RPMI8226 (cell line): ENCODE measurements around the gene ALK.

Experiments used
- DNase-seq: peaks from one replicate; pipeline ENCODE4 v3.0.0-alpha.2; 2015

Gene ALK

DNA sequence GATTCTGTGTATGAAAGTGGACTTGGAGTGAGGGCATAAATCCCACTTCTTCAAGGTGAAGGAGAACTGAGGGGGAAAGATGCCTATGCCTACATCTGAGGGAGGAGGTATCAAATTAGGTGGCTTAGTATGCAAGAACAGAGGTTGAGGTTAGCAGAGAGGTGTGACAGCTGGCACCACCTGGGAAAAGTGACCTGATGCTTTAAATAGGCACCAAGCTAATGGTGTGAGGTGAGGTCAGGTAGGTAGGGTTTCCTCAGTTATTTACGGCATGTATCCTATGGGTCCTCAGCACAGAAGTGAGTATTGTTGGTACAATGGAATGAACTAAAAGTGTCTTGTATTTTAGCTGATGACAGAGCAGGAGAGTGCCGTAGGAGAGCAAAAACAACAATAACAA lies 439.0 kb downstream of the ALK start:
- no peak for DNase-seq

DNA sequence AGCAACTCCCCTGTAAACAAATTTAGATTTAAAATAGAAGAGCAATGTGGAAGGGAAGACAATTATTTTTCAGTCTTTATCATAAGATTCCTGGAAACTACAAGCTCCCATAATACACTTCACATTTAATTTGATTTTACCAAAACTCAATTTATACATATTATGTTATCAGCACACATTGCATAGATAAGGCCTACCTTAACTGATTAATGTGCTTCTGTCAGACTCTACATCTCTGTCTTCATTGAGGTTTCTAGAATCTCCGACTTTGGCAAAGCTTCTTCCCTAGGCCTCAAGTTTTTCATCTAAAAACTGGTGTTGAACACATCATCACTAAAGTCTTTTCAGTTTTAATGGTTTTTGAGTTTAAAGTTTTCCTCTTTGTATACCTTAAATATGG lies 440.1 kb downstream of the ALK start:
- DNase-seq: no peak

GRCh38 chr2:29480426-29480825 lies 441.0 kb downstream of the ALK start:
- DNase-seq: no peak

DNA sequence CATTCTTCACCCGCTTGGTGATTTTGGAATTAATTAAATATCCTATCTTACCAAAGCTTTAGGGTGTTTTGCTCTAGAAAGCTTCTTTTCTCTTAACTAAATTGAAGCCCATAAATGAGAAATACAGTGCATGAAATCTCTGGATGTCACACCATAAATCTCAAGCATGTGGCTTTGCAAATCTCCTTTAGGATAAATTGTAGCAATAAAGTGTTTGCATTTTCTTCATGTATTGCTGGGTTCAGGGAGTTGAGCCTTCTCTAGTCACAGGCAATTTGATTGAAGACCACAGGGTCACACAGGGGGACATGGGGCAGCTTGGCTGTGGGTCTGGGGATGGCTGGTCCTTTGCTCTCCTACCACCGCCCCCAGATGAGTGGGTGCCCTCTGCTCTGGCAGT lies 442.0 kb downstream of the ALK start:
- DNase-seq: no peak

DNA sequence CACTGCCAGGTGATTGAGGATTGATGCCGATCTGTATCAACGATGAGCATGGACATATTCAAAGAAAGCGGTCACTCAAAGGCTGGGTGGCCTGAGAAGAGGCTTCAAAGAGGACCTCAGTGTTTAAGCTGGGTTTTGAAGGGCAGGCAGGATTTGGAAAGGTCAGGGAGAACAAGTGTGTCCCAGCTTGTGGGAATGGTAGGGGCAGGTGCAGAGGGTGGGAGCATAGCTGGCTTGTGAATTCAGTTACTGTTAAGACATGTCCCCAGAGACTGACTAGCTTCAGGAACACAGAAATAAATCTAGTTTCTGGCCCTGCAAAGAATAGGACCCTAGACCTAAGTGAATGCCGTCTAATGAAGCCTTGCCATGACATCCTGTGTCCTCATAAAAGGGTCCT lies 442.7 kb downstream of the ALK start:
- no peak for DNase-seq

DNA sequence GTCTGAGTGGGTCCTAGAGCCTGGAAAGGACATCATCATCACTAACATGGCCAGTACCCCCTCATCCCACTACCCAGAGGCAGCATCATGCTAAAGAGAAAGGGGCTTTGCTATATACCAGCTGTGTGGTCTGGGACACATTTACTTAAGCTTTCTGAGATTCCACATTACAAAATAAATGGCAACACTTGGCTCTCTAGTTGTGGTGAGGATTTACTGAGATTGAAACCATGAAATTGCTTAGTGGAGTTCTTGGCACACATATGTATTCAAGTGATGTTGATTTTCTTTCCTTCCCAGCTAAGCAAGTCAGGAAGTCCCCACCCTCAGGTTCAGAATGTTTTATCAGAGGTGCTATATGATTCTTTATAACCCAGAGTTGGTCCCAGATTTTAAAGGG lies 444.2 kb downstream of the ALK start:
- no peak for DNase-seq

- DNase-seq: no peak
Observed at GRCh38 chr2:29475499-29475898, 445.9 kb downstream of the ALK start.

DNA sequence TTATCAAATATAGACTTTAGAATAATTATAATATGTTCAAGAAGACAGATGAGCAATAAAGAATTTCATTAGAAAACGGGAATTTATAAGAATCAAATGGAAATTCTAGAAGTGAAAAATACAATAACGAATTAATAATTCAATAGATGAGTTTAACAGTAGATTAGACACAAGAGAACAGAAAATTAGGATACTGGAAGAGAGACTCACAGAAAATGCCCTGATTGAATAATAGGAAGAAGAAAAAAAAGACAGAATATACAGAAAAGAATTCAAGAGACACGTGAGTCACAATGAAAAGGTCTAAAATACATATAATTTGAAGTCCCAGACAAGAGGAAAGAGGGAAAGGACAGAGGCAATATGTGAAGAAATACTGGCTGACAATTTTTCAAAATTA lies 451.4 kb downstream of the ALK start:
- no peak for DNase-seq

- DNase-seq: no peak
Observed at GRCh38 chr2:29469516-29469915, 451.9 kb downstream of the ALK start.

- no peak for DNase-seq
Observed at GRCh38 chr2:29463181-29463900, 458.0 kb downstream of the ALK start.

- no peak for DNase-seq
Observed at GRCh38 chr2:29462293-29462692, 459.1 kb downstream of the ALK start.

GRCh38 chr2:29460190-29460589 lies 461.2 kb downstream of the ALK start:
- no peak for DNase-seq

DNA sequence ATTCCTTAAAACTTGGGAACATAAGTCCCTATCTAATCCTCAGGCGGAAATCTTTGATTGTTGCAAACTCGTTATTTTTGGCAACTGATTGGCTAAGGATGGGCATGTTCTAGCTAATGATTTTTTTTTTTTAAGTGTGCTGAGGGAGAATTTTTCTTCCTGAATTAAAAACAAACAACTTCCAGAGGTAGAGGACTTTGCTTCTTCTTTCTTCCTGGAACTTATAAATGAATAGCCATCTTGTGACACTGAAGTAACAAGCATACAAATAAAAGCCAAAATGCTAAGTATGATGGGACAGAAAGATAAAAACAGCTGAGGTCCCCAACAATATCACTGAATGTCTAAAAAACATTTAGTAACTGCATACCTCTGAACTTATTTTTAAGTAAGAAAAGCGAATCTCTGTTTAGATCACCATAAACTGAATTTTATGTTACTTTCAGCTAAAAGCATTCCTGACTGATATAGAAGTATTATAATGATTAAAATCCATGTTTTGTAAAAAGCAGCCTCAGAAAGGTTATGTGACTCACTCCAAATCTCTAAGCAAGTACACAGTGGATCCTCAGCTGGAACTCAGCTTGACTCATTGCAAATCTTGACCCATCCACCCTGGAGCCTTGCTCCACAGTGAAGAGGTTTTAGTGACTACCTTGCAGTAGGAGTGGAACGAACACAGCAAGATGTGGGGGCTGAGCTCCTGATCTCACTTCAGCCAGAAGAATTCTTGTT lies 461.8 kb downstream of the ALK start:
- no peak for DNase-seq

- no peak for DNase-seq
Observed at GRCh38 chr2:29456429-29456828, 465.0 kb downstream of the ALK start.

- no peak for DNase-seq
Observed at GRCh38 chr2:29455200-29455860, 466.1 kb downstream of the ALK start.

DNA sequence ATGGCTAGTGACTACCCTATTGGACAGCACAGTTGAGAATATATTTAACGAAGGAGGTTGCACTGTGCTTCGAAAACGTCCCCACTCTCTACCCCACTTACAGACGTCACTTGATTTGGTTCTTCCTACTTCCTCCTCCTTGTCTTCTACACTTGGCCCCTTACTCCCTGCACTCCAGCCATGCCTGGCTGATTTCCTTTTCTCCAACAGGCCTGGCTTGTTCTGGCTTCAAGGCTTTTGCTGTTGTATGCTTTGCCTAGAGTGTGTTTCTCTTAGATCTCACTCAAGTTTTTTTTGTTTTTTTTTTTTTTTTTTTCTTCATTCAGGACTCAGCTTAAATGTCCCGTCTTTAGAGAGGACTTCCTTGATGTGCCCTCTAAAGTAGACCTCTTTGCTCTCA lies 469.4 kb downstream of the ALK start:
- no peak for DNase-seq

DNA sequence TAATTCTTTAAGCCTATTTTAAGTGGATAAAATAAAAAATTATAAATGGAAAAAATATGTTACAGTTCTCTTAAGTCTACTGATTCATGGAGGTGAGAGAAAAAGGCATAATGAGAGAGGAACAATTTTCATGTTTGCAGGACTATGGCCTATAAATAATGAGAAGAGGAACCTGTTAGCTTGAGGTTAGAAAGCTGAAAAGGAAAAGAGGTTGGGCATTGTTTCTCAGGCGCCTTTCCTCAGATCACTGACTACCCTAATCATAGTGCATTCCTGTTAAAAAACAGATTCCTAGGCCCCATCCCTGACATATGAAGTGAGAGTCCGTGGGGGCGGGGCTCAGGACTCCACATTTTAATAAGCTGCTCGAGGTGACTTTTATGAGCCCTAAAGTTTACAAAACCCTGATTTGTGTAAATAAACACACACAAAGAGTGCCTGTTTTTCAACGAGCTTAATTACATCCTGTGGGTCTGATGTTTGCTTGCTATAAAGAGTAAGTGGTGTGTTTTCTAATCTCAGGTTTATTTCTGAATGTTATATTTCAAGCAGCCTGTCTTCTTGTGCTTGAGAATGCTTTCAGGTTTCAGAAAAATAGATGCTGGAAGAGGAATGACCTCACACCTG lies 470.7 kb downstream of the ALK start:
- DNase-seq: no peak

GRCh38 chr2:29449499-29449898 lies 471.9 kb downstream of the ALK start:
- DNase-seq: no peak

DNA sequence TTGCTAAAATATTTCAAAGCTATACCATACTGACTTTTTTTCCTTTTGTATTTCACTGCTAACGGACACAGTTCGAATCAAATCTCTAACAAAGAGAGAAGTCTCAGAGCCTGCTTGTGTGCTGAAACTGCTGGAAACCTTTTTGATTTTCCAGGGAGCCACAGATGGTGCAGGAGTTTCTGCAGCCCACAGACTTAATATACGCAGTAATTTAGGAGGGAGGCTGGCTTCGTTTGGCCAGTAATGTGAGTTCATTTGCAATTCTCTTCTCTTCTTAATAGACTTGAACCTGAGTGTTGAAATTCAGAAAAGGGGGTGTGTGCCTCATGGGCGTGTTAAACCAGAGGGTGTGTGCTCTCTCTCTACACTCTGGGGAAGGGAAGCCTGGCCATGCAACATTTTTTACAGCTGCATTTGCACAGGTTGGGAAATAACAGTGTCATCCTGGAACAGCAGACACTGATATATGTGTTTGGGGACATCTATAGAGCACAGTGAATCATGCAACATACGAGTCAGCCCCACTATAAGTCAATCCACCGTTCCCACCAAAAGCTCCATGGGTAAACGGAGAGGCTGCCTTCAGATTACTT lies 473.2 kb downstream of the ALK start:
- no peak for DNase-seq

DNA sequence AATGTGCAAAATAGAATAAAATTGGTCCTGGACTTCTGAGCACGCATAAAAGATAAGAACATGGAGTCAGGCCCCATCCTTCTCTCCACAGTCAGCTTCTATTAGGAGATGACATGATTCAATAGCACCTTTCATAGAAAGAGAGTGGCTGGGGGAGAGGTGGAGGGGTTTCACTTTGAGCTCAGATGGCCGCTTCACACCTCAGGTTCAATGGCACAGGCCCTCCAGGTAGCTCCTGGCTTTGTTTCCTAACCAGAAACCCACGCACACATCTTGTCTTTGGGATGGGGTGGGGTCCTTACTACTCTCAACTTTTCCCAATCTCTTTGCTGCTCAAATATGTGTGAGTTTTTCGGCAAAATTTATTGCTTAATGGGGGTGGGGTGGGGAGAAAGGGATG lies 473.9 kb downstream of the ALK start:
- DNase-seq: no peak

DNA sequence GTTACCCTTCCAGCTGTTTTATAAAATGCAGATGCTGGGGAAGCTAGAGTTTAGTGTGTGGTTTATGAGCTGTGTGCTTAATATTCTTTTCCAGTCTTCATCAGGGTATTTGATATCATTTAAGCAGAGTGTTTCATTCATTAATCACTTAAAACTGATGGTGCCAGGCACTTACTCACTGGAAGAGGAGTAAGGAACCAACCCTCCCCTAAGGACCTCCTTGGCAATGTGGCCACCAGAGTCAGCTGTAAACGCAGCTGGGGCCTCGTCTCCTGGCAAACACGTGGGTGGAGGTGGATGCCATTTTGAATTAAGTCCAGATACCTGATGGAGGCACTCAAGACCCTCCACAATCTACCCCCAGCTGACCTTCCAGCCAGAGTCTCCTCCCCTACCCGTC lies 474.5 kb downstream of the ALK start:
- no peak for DNase-seq

- DNase-seq: no peak
Observed at GRCh38 chr2:29444150-29444549, 477.2 kb downstream of the ALK start.

DNA sequence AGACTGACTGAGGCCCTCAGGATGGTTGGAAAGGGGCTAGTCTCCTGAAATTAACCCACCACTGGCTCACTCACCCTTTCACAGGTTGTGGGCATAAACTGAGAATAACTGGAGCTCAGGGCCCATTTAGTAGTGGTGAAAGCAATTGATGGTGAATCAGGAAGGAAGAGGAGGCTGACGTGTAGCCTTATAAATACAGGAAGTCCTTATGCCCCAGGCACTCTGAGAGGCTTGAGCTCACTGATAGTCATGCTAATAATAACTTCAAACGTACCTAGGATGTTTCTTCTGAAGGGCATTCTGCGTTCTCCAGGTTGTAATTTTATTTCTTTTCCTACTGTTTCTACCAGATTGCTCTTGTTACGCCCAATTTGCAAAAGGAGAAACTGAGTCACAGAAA lies 477.8 kb downstream of the ALK start:
- DNase-seq: no peak
